Measurements from ENCODE around the gene MOSPD3.

Gene MOSPD3

DNA sequence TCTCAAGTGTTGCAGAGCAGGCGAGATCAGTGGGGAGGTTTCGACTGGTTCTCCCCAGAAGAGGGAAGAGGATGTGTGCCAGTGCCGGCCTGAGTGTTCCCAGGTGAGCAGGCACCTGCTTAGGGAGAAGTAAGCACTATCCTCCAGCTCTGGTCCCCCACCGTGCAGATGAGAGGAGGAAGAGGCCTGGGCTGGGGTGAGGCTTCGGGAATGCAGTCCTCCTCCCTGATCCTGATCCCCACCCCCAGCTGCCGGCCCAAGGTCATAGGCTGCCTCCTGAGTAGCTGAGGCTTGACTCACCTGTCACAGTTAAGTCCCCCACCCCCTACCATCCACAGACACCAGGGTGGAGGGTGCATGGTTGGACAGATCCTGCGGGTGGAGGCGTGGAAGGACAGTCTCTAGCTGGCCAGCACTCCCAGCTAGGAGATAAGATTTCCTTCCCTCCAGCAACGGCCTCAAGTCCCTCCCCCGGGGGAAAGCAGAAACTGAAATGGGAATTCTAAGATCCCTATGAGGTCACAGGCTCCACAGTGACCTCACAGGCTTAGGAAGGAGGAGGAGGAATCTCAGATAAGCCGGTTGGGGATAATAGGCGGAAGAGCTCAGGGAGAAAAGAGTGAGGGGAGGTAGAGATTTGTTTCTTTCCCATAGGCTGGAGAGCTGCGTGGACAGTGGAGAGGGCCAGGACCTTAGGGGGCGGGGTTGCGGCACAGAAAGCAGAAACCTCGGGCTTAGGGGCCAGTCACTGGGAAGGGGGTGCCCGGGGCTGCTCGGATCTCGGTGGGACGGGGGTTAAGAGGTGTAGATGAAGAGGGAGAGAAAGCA, 27.4 kb upstream of the MOSPD3 start:
- peak; percentile 74 for DNase-seq (ENCODE audit: low spot score)
- no peak overlapping the region for H3K4ac ChIP-seq (ENCODE audit: low read length)
- H2BK12ac ChIP-seq (ENCODE audit: low read length) = no peak overlapping the region
- peak overlapping the region; percentile 91 to 97 for H3K4me3 ChIP-seq (ENCODE audit: low read length in 2 of 2)
- no peak overlapping the region for H2BK5ac ChIP-seq (ENCODE audit: low read length)
- peaks cover 0 to 5% of the 10 kb centered on the region in 2 donors for H3K9me3 ChIP-seq (replicated peaks in 1 of 2; ENCODE audit: control insufficient read depth in 2 of 2, insufficient read depth in 1 of 2, low read depth in 1 of 2, low read length in 2 of 2)
- H2BK120ac ChIP-seq (ENCODE audit: low read depth, low read length) = no peak overlapping the region
- H3K18ac ChIP-seq (ENCODE audit: low read length) = peak overlapping the region; percentile 62
- no peak overlapping the region for H3K23ac ChIP-seq (ENCODE audit: low read depth, low read length, poor library complexity)
- peak overlapping the region; percentile 97 for H3K4me2 ChIP-seq (ENCODE audit: insufficient read depth, low read length, poor library complexity, severe bottlenecking)
- no peak overlapping the region for H2BK15ac ChIP-seq (ENCODE audit: low read length)
- peak overlapping the region; percentile 88 for H3K27ac ChIP-seq (replicated peaks; ENCODE audit: low read length)
- H3K9ac ChIP-seq (ENCODE audit: low read depth, low read length, poor library complexity) = peak overlapping the region; percentile 56
- H4K91ac ChIP-seq (ENCODE audit: low read depth, low read length, poor library complexity) = no peak overlapping the region
- WGBS, 2 donors (ENCODE audit: extremely low coverage in 2 of 2, insufficient read length in 2 of 2, insufficient replicate concordance in 1 of 2) = no CpG with 5 or more reads among the region's 20 CpGs
- no peak overlapping the region for H2AFZ ChIP-seq (ENCODE audit: low read length)
- H3K79me1 ChIP-seq (ENCODE audit: low read depth, low read length) = peaks cover 3% of the 10 kb centered on the region
- peaks cover 25% of the 10 kb centered on the region in 2 donors for H3K4me1 ChIP-seq (ENCODE audit: control insufficient read depth in 2 of 2, insufficient read depth in 1 of 2, low read depth in 1 of 2, low read length in 2 of 2)
- no peak overlapping the region for H4K8ac ChIP-seq (ENCODE audit: low read depth, low read length)
- no peaks in the 10 kb centered on the region for H3K27me3 ChIP-seq (ENCODE audit: control insufficient read depth in 3 of 3, insufficient read depth in 3 of 3, low read depth in 1 of 3, low read length in 3 of 3)
- H3K14ac ChIP-seq (ENCODE audit: low read length) = no peak overlapping the region
- peak overlapping the region; percentile 63 for H2AK5ac ChIP-seq (ENCODE audit: low read depth, low read length)
- peaks cover 19 to 40% of the 10 kb centered on the region in 2 donors for H3K36me3 ChIP-seq (replicated peaks in 1 of 2; ENCODE audit: control insufficient read depth in 2 of 2, insufficient read depth in 2 of 2, low read length in 2 of 2)

DNA sequence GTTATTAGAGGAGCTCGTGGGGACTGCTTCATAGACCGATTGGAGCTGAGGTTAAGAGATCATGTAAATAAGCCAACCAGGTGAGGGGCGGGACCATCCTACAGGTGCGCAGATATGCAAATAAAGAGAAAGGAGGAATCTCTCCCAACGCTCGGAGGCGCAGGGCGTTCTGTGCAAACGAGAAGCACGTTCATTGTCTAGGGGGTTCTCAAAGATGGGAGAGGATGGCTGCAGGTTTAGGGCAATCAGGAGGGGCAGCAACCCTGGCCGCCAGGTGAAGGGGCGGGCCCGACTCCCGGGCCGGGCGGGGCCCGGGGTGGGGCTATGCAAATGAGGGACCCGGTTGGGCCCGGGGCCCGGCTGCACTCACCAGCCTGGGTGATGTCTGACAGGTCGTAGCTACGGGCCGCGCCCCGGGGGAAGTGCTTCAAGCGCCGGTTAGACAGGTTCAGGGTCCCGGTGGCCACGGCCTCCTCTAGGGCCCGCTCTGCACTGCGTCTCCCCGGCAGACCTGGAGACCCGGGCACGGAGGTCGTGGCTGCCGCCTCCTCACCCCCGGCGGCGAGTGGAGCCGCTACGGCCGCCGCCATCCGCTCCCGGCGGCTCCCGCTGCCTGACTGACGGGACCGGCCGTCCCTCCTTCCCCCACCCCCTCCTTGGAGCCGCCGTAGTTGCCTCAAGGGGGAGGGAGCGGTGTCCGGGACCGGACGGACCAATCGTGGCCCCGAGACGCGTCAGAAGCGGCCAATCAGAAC, 26.7 kb upstream of the MOSPD3 start, which contains the start of gene LRCH4:
Gene LRCH4 (minus strand): TSS at position 619 of the 755 bp plus-strand sequence. CDS start 29 bp downstream, at position 590.
- Histone ChIP-seq H4K91ac (ENCODE audit: low read depth, low read length, poor library complexity) (no peak within 1 kb of the TSS), H3K27ac (replicated peaks; ENCODE audit: low read length) (peak within 1 kb of the TSS; percentile 88), H3K4me1 (ENCODE audit: control insufficient read depth in 2 of 2, insufficient read depth in 1 of 2, low read depth in 1 of 2, low read length in 2 of 2) (peaks cover 25 to 32% of the 10 kb centered on the region in 2 donors), H2BK12ac (ENCODE audit: low read length) (no peak within 1 kb of the TSS), H3K4me3 (ENCODE audit: low read length in 2 of 2) (peak within 1 kb of the TSS; percentile 91 to 97), H3K18ac (ENCODE audit: low read length) (peak within 1 kb of the TSS; percentile 99), H3K27me3 (ENCODE audit: control insufficient read depth in 3 of 3, insufficient read depth in 3 of 3, low read depth in 1 of 3, low read length in 3 of 3) (no peaks in the 10 kb centered on the region), H3K36me3 (replicated peaks in 1 of 2; ENCODE audit: control insufficient read depth in 2 of 2, insufficient read depth in 2 of 2, low read length in 2 of 2) (peaks cover 14 to 32% of the 10 kb centered on the region in 2 donors), H3K23ac (ENCODE audit: low read depth, low read length, poor library complexity) (peak within 1 kb of the TSS; percentile 99), H3K79me1 (ENCODE audit: low read depth, low read length) (peaks cover 3% of the 10 kb centered on the region), H3K9ac (ENCODE audit: low read depth, low read length, poor library complexity) (peak within 1 kb of the TSS; percentile 99), H2BK15ac (ENCODE audit: low read length) (peak within 1 kb of the TSS; percentile 86), H2BK120ac (ENCODE audit: low read depth, low read length) (peak within 1 kb of the TSS; percentile 47), H3K4ac (ENCODE audit: low read length) (no peak within 1 kb of the TSS), H3K4me2 (ENCODE audit: insufficient read depth, low read length, poor library complexity, severe bottlenecking) (peak within 1 kb of the TSS; percentile 97), H3K14ac (ENCODE audit: low read length) (peak within 1 kb of the TSS; percentile 85), H4K8ac (ENCODE audit: low read depth, low read length) (no peak within 1 kb of the TSS), H2BK5ac (ENCODE audit: low read length) (peak within 1 kb of the TSS; percentile 91), H2AK5ac (ENCODE audit: low read depth, low read length) (peak within 1 kb of the TSS; percentile 73), H2AFZ (ENCODE audit: low read length) (peak within 1 kb of the TSS; percentile 82), H3K9me3 (replicated peaks in 1 of 2; ENCODE audit: control insufficient read depth in 2 of 2, insufficient read depth in 1 of 2, low read depth in 1 of 2, low read length in 2 of 2) (peaks cover 0 to 1% of the 10 kb centered on the region in 2 donors)
- no peak for DNase-seq (ENCODE audit: low spot score)
- WGBS, 2 donors (ENCODE audit: extremely low coverage in 2 of 2, insufficient read length in 2 of 2, insufficient replicate concordance in 1 of 2) = no CpG with 5 or more reads among the region's 61 CpGs

DNA sequence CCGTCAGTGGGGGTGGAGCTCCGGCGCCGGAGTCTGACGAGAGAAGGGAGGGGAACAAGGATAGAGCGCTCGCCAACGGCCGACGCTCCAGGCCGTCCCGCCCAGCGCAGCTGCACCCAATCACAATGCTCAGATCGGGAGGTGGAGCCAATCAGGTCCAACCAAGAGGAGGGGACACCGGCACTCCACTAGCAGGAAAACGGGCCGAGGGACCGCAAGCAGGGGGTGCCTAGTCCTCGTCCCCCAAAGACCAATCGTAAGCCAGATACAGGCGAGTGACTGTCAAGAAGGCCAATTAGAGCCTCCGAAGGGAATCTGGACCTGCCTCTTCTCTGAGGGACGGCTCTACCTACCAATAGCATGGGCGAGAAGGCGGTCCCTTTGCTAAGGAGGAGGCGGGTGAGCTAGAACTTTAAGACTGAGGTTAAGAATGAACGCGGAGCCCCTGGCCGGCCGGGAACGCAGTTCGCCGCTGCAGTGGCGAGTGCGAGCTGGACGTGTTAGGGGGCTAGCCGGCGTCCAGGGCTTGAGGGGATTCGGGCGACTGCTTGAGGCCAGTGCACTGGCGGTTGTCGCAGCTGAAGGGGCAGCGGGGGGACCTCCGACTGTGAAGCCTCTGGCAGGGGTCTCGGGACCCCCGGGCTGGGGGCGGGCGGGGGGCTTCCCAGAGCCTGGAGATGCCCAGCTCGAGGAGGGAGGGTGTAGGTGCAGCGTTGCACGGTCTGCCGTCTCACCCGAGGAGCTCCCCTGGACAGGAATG, 25.9 kb upstream of the MOSPD3 start, which contains the start of gene FBXO24:
Gene FBXO24 (plus strand): TSS at position 63 of the 760 bp plus-strand sequence. CDS start 298 bp downstream, at position 361.
- DNase-seq (ENCODE audit: low spot score) = peak; percentile 100
- no peak within 1 kb of the TSS for H2BK12ac ChIP-seq (ENCODE audit: low read length)
- H3K27me3 ChIP-seq (ENCODE audit: control insufficient read depth in 3 of 3, insufficient read depth in 3 of 3, low read depth in 1 of 3, low read length in 3 of 3) = no peaks in the 10 kb centered on the region
- H3K9me3 ChIP-seq (replicated peaks in 1 of 2; ENCODE audit: control insufficient read depth in 2 of 2, insufficient read depth in 1 of 2, low read depth in 1 of 2, low read length in 2 of 2) = no peaks in the 10 kb centered on the region
- peak within 1 kb of the TSS; percentile 47 for H2BK120ac ChIP-seq (ENCODE audit: low read depth, low read length)
- peak within 1 kb of the TSS; percentile 88 for H3K27ac ChIP-seq (replicated peaks; ENCODE audit: low read length)
- H3K4me2 ChIP-seq (ENCODE audit: insufficient read depth, low read length, poor library complexity, severe bottlenecking) = peak within 1 kb of the TSS; percentile 97
- H3K9ac ChIP-seq (ENCODE audit: low read depth, low read length, poor library complexity) = peak within 1 kb of the TSS; percentile 99
- H4K8ac ChIP-seq (ENCODE audit: low read depth, low read length) = no peak within 1 kb of the TSS
- peak within 1 kb of the TSS; percentile 85 for H3K14ac ChIP-seq (ENCODE audit: low read length)
- no peak within 1 kb of the TSS for H4K91ac ChIP-seq (ENCODE audit: low read depth, low read length, poor library complexity)
- H3K79me1 ChIP-seq (ENCODE audit: low read depth, low read length) = peaks cover 3% of the 10 kb centered on the region
- H3K4me3 ChIP-seq (ENCODE audit: low read length in 2 of 2) = peak within 1 kb of the TSS; percentile 91 to 97
- peaks cover 9 to 24% of the 10 kb centered on the region in 2 donors for H3K36me3 ChIP-seq (replicated peaks in 1 of 2; ENCODE audit: control insufficient read depth in 2 of 2, insufficient read depth in 2 of 2, low read length in 2 of 2)
- peak within 1 kb of the TSS; percentile 99 for H3K18ac ChIP-seq (ENCODE audit: low read length)
- H2AK5ac ChIP-seq (ENCODE audit: low read depth, low read length) = peak within 1 kb of the TSS; percentile 73
- no peak within 1 kb of the TSS for H3K4ac ChIP-seq (ENCODE audit: low read length)
- H3K4me1 ChIP-seq (ENCODE audit: control insufficient read depth in 2 of 2, insufficient read depth in 1 of 2, low read depth in 1 of 2, low read length in 2 of 2) = peaks cover 25 to 32% of the 10 kb centered on the region in 2 donors
- H2BK15ac ChIP-seq (ENCODE audit: low read length) = peak within 1 kb of the TSS; percentile 86
- peak within 1 kb of the TSS; percentile 82 for H2AFZ ChIP-seq (ENCODE audit: low read length)
- peak within 1 kb of the TSS; percentile 99 for H3K23ac ChIP-seq (ENCODE audit: low read depth, low read length, poor library complexity)
- H2BK5ac ChIP-seq (ENCODE audit: low read length) = peak within 1 kb of the TSS; percentile 91
- WGBS, 2 donors (ENCODE audit: extremely low coverage in 2 of 2, insufficient read length in 2 of 2, insufficient replicate concordance in 1 of 2) = no CpG with 5 or more reads among the region's 53 CpGs
